ENCODE data around the gene RHCG.
"Not testable (repeated sequence)": the region's sequence is repeated elsewhere in the genome, so short reads cannot be mapped to it uniquely, and the experiment has no call there.

RHCG gene

GRCh38 chr15:89475661-89476060 is 20.7 kb downstream of the RHCG start:
- DNase-seq: no peak

GRCh38 chr15:89472785-89473256 is 23.6 kb downstream of the RHCG start:
- DNase-seq: no peak

GRCh38 chr15:89469426-89470096 is 26.8 kb downstream of the RHCG start:
- no peak for DNase-seq

GRCh38 chr15:89468813-89469212 is 27.6 kb downstream of the RHCG start:
- not testable (repeated sequence) for DNase-seq

GRCh38 chr15:89463113-89463512 is 33.3 kb downstream of the RHCG start:
- DNase-seq: no peak

GRCh38 chr15:89462198-89462912 is 34.0 kb downstream of the RHCG start:
- no peak for DNase-seq

GRCh38 chr15:89461386-89461785 is 35.0 kb downstream of the RHCG start:
- DNase-seq: no peak

GRCh38 chr15:89460048-89460447 is 36.3 kb downstream of the RHCG start:
- DNase-seq: no peak

- no peak for DNase-seq
Measured at GRCh38 chr15:89459271-89460038, 36.9 kb downstream of the RHCG start.

- no peak for DNase-seq
Measured at GRCh38 chr15:89458440-89458839, 37.9 kb downstream of the RHCG start.

- no peak for DNase-seq
Measured at GRCh38 chr15:89457086-89457485, 39.3 kb downstream of the RHCG start.

GRCh38 chr15:89455535-89455934 is 40.8 kb downstream of the RHCG start:
- no peak for DNase-seq

- DNase-seq: no peak
Measured at GRCh38 chr15:89452330-89452836, 44.0 kb downstream of the RHCG start.

- DNase-seq: no peak
Measured at GRCh38 chr15:89451846-89452245, 44.5 kb downstream of the RHCG start.

- no peak for DNase-seq
Measured at GRCh38 chr15:89450076-89451006, 46.0 kb downstream of the RHCG start.

- DNase-seq: no peak
Measured at GRCh38 chr15:89448825-89449224, 47.6 kb downstream of the RHCG start.

- DNase-seq: no peak
Measured at GRCh38 chr15:89447676-89448075, 48.7 kb downstream of the RHCG start.

- no peak for DNase-seq
Measured at GRCh38 chr15:89446255-89446891, 50.0 kb downstream of the RHCG start.

GRCh38 chr15:89445518-89445917 is 50.9 kb downstream of the RHCG start:
- DNase-seq: no peak

GRCh38 chr15:89444241-89445225 is 51.9 kb downstream of the RHCG start:
- DNase-seq: peak; percentile 28

GRCh38 chr15:89443581-89443980 is 52.8 kb downstream of the RHCG start:
- no peak for DNase-seq
